Spleen (tissue), 7 donors: ENCODE results near the gene ANKRD44.

Experiments
- CTCF ChIP-seq, 11 experiments: fragments of 200-600 bp in 7 of 11; fragments of 450-650 bp in 4 of 11; sonication (generic) in 4 of 11; IDR thresholded peaks in 8 of 11; conservative IDR thresholded peaks in 3 of 11; 1 replicate in 7 of 11; 2 replicates in 4 of 11; pipeline versions ENCODE4 v1.4.0 to v1.8.0; 2016 to 2021; ENCODE audit warnings: antibody characterized with exemption in 11 of 11, inconsistent platforms in 4 of 11, mild to moderate bottlenecking in 1 of 11
- POLR2A ChIP-seq, 3 donors: fragments of 450-650 bp; IDR thresholded peaks; one replicate each; pipeline ENCODE4 v1.5.1; 2017; ENCODE audit warnings: antibody characterized with exemption in 3 of 3, mild to moderate bottlenecking in 1 of 3
- POLR2AphosphoS5 ChIP-seq, 3 donors: sonication (generic); formaldehyde crosslinking; IDR thresholded peaks; one replicate each; pipeline ENCODE4 v1.5.1; 2017; ENCODE audit warnings: antibody characterized with exemption in 3 of 3
- donor health status: DM: no; HTN: no; CAD: no; lungs with moderate emphysema.
- donor health status: DM: no; HTN: no; CAD: no.
- donor health status: DM: no; HTN: no; CAD: no.

- TF ChIP-seq POLR2A (IDR thresholded peaks at IDR 0.05): peak in 1 of 3 donors; percentile 8
- no peak for TF ChIP-seq CTCF (IDR thresholded peaks at IDR 0.05 in 8 of 11, conservative IDR thresholded peaks at IDR 0.05 in 3 of 11)
- no peak for TF ChIP-seq POLR2AphosphoS5 (IDR thresholded peaks at IDR 0.05)
Measured at GRCh38 chr2:197293252-197294007, 17.1 kb downstream of the ANKRD44 start.
